K562 (cell line): ENCODE measurements around the gene MECP2. TPM values are rescaled to one million over a fixed set of nuclear protein-coding genes. Genes with fewer than 3 reads are reported as not detected.

Experiments used
- ATAC-seq: fragments of 200-7000 bp; cut with Tn5 transposase; 3 replicates; pipeline ENCODE4 v1.9.1; 2020; ENCODE audit warnings: moderate library complexity
- BruUV-seq: library from RNA; stranded (reverse); fragments of 400-500 nt; replicated peaks from 2 replicates; lab custom pipeline; 2021; lab: Mats Ljungman, UMichigan
- CTCF ChIA-PET: fragments of 300-600 bp; formaldehyde crosslinking; extraction: SDS; loops from one replicate; lab custom pipeline; 2021; ENCODE audit warnings: low intra/inter-chr PET ratio; lab: Yijun Ruan, JAX
- POLR2A ChIA-PET: fragments of 300-600, 350-650 bp; sonication (Branson Sonifier 250); formaldehyde crosslinking; extraction: SDS; loops from one replicate; lab custom pipeline; 2021; ENCODE audit warnings: antibody characterized with exemption, inconsistent platforms; lab: Yijun Ruan, JAX
- DNase-seq, 4 experiments: peaks; one replicate each; pipeline versions ENCODE4 v3.0.0 to v3.0.0-alpha.2; 2011 to 2018; ENCODE audit warnings: low spot score in 3 of 4, mixed read lengths in 3 of 4; ENCODE audit errors: extremely low read depth in 1 of 4
- FAIRE-seq: peaks from 2 replicates; lab custom pipeline; 2011; peaks lifted over from hg19 to GRCh38; lab: Jason Lieb, UNC
- H2AFZ ChIP-seq: 2 replicates; pipeline ENCODE4 v1.6.0; 2011; ENCODE audit warnings: low read depth, low read length, control low read depth, inconsistent platforms
- H3K27ac ChIP-seq: fragments of 200-600 bp; 3 replicates; pipeline ENCODE4 v1.8.0; 2011; ENCODE audit warnings: low read depth, mild to moderate bottlenecking, control low read depth, inconsistent platforms, low read length, moderate library complexity, mixed read lengths; ENCODE audit errors: extremely low read depth
- H3K27me3 ChIP-seq, 2 experiments: fragments of 300-600 bp in 1 of 2; 2 replicates in 1 of 2; 3 replicates in 1 of 2; pipeline versions ENCODE4 v1.6.0 to v1.8.0; 2011; ENCODE audit warnings: inconsistent platforms in 2 of 2, low read length in 2 of 2, mild to moderate bottlenecking in 1 of 2, mixed read lengths in 1 of 2, moderate library complexity in 1 of 2; ENCODE audit not compliant: control insufficient read depth in 2 of 2, insufficient read depth in 2 of 2
- H3K36me3 ChIP-seq: fragments of 300-600 bp; 3 replicates; pipeline ENCODE4 v1.8.0; 2011; ENCODE audit warnings: mild to moderate bottlenecking, low read length, inconsistent platforms; ENCODE audit not compliant: control insufficient read depth, insufficient read depth
- H3K4me1 ChIP-seq, 2 experiments: fragments of 200-600 bp in 1 of 2; replicated peaks in 1 of 2; 2 replicates in 1 of 2; 3 replicates in 1 of 2; pipeline versions ENCODE4 v1.5.1 to v1.8.0; 2011; ENCODE audit warnings: inconsistent platforms in 2 of 2, low read length in 2 of 2, mild to moderate bottlenecking in 1 of 2, mixed read lengths in 1 of 2, moderate library complexity in 1 of 2; ENCODE audit not compliant: control insufficient read depth in 2 of 2, insufficient read depth in 2 of 2
- H3K4me2 ChIP-seq: 2 replicates; pipeline ENCODE4 v1.6.1; 2011; ENCODE audit warnings: low read length, control low read depth, inconsistent platforms, mixed read lengths; ENCODE audit not compliant: insufficient read depth
- H3K4me3 ChIP-seq: fragments of 200-600 bp; sonication (generic), shearing (Covaris generic); 2 replicates; pipeline ENCODE4 v1.5.1; 2016; ENCODE audit warnings: control low read depth, inconsistent platforms
- H3K79me2 ChIP-seq: fragments of 200-600 bp; 3 replicates; pipeline ENCODE4 v1.8.0; 2011; ENCODE audit warnings: low read length, inconsistent platforms; ENCODE audit not compliant: control insufficient read depth, insufficient read depth
- H3K9ac ChIP-seq, 2 experiments: 2 replicates each; pipeline versions ENCODE4 v1.6.0 to v1.6.1; 2011; ENCODE audit warnings: low read depth in 2 of 2, low read length in 2 of 2, control low read depth in 1 of 2, inconsistent platforms in 1 of 2, mild to moderate bottlenecking in 1 of 2, mixed read lengths in 1 of 2; ENCODE audit not compliant: insufficient read depth in 1 of 2
- H3K9me1 ChIP-seq: one replicate; pipeline ENCODE4 v1.6.0; 2011; ENCODE audit warnings: inconsistent platforms, mild to moderate bottlenecking, low read length, moderate library complexity; ENCODE audit not compliant: control insufficient read depth, insufficient read depth
- H3K9me3 ChIP-seq: replicated peaks from 2 replicates; pipeline ENCODE4 v1.5.1; 2011; ENCODE audit warnings: low read depth, low read length, inconsistent platforms; ENCODE audit not compliant: control insufficient read depth, insufficient read depth
- H4K20me1 ChIP-seq: replicated peaks from 2 replicates; pipeline ENCODE4 v1.6.1; 2011; ENCODE audit warnings: low read length, inconsistent platforms, mixed read lengths; ENCODE audit not compliant: control insufficient read depth, insufficient read depth
- BCL6 ChIP-seq: fragments of 250-450 bp; sonication (Bioruptor Pico); IDR thresholded peaks from 2 replicates; pipeline ENCODE4 v1.4.0; 2020
- CEBPG ChIP-seq, 3 experiments: fragments of 200-800 bp in 1 of 3; sonication (Bioruptor generic) in 1 of 3; sonication (generic) in 1 of 3; formaldehyde crosslinking in 1 of 3; IDR thresholded peaks in 2 of 3; conservative IDR thresholded peaks in 1 of 3; 2 replicates each; pipeline versions ENCODE4 v1.6.1 to v1.8.0; 2016 to 2022; ENCODE audit warnings: missing compliant biosample characterization in 2 of 3, missing genetic modification characterization in 2 of 3, mild to moderate bottlenecking in 1 of 3, missing genetic modification reagents in 1 of 3
- E2F8 ChIP-seq: fragments of 450-650 bp; IDR thresholded peaks from 2 replicates; pipeline ENCODE4 v1.7.1; 2018; ENCODE audit warnings: mild to moderate bottlenecking, low read depth; ENCODE audit not compliant: partially characterized antibody
- EP300 ChIP-seq: IDR thresholded peaks from 2 replicates; pipeline ENCODE4 v1.6.1; 2012; ENCODE audit warnings: low read length, improper control_type of control experiment
- FOXP1 ChIP-seq: sonication (generic); formaldehyde crosslinking; IDR thresholded peaks from 2 replicates; pipeline ENCODE4 v1.8.0; 2022; ENCODE audit warnings: mild to moderate bottlenecking, missing genetic modification reagents
- GATA2 ChIP-seq: sonication (generic); formaldehyde crosslinking; IDR thresholded peaks from 2 replicates; pipeline ENCODE4 v1.4.0; 2020; ENCODE audit warnings: mild to moderate bottlenecking, missing genetic modification reagents
- GTF2F1 ChIP-seq: IDR thresholded peaks from 2 replicates; pipeline ENCODE4 v1.6.1; 2011; ENCODE audit warnings: low read depth, low read length, improper control_type of control experiment
- HNRNPLL ChIP-seq: fragments of 200-400 bp; formaldehyde crosslinking; IDR thresholded peaks from 2 replicates; pipeline ENCODE4 v1.6.1; 2017; ENCODE audit warnings: low read length, low read depth, mild to moderate bottlenecking; ENCODE audit not compliant: poor library complexity, severe bottlenecking
- MLLT1 ChIP-seq, 2 experiments: fragments of 450-650 bp; IDR thresholded peaks; 2 replicates each; pipeline ENCODE4 v1.6.1; 2016
- SREBF1 ChIP-seq: fragments of 150-350 bp; IDR thresholded peaks from 2 replicates; pipeline ENCODE4 v1.6.1; 2014; ENCODE audit warnings: antibody characterized with exemption, low read depth, low read length, borderline replicate concordance
- TARDBP ChIP-seq: fragments of 450-650 bp; IDR thresholded peaks from 2 replicates; pipeline ENCODE4 v1.6.1; 2016
- ZBED1 ChIP-seq: IDR thresholded peaks from 2 replicates; pipeline ENCODE4 v1.6.1; 2014
- ZBTB8A ChIP-seq: fragments of 450-650 bp; IDR thresholded peaks from 2 replicates; pipeline ENCODE4 v1.6.1; 2018; ENCODE audit warnings: mild to moderate bottlenecking, moderate library complexity; ENCODE audit not compliant: partially characterized antibody
- ZNF121 ChIP-seq: sonication (generic); formaldehyde crosslinking; conservative IDR thresholded peaks from 2 replicates; pipeline ENCODE4 v1.8.0; 2022; ENCODE audit warnings: missing genetic modification reagents
- WGBS: fragments of 100-300 bp; shearing (Covaris generic); methylation state at CpG from one replicate; pipeline ENCODE4 v1.1.6; 2016; ENCODE audit warnings: low coverage, mixed read lengths; ENCODE audit not compliant: insufficient coverage; ENCODE audit errors: missing lambda C conversion rate; 5-methylcytosine and 5-hydroxymethylcytosine counted together
- in situ Hi-C: fragments of 300-500 bp; cut with MboI; formaldehyde crosslinking; loops from 4 replicates; pipeline ENCODE4 v1.15.0; 2018; ENCODE audit warnings: inconsistent platforms, mixed read lengths
- intact Hi-C: fragments of 100-400 bp; cut with micrococcal nuclease; formaldehyde crosslinking; loops from 2 replicates; pipeline ENCODE4 v1.14.2; 2022
- polyA plus RNA-seq, 8 experiments: library from polyadenylated mRNA; depleted of rRNA in 4 of 8; stranded (reverse) in 5 of 8; unstranded in 3 of 8; fragments of >200 nt; fragmentation: Nextera tagmentation in 2 of 8; fragmentation: Illumina TruSeq in 1 of 8; extraction: Ambion mirVana in 2 of 8; extraction: Trizol in 1 of 8; gene quantifications; 2 replicates each; pipeline versions ENCODE4 v1.2.1 to v1.2.3, GENCODE V29; 2011 to 2014; ENCODE audit warnings: inconsistent platforms in 1 of 8, missing spikeins in 1 of 8
- total RNA-seq, 7 experiments: library from RNA; depleted of rRNA in 6 of 7; stranded (reverse); fragments of >200 nt in 6 of 7; fragmentation: Illumina TruSeq in 2 of 7; extraction: Trizol in 2 of 7; gene quantifications; 2 replicates each; pipeline versions ENCODE4 v1.2.1 to v1.2.3, GENCODE V29; 2011 to 2021; ENCODE audit warnings: low replicate concordance in 1 of 7
- TF ChIP-seq, protein P1 (sequence below): fragments of 150-350 bp; IDR thresholded peaks from 2 replicates; pipeline ENCODE4 v1.6.1; 2014; ENCODE audit warnings: low read depth, mild to moderate bottlenecking, low read length, borderline replicate concordance

Gene MECP2
- total and polyA plus RNA-seq, 9 of the 15 experiments (the other 6 are each of a cell fraction or from before 2014, with no cell fraction given), result 2.1 to 50.9 (median 30.5) TPM

- in situ Hi-C loops, result no loop called here
- H4K20me1 ChIP-seq, result peaks cover 1% of the 10 kb centered on the region
- peak overlapping the region; percentile 91; the same call in 1 of the 2 replicates for H3K4me2 ChIP-seq
- H3K4me1 ChIP-seq, result peaks cover 13 to 31% of the 10 kb centered on the region in 2 experiments; a peak in 4 of 5 replicates
- intact Hi-C loops, result no loop called here
- DNase-seq (no peak), FAIRE-seq (no peak), ATAC-seq (no peak)
- ChIA-PET CTCF (interaction anchor here (0.6 kb wide), 1 partner anchor 45 kb away, joined by 5 read pairs; the partner anchor contains the start of gene IRAK1), POLR2A (interaction anchor here (0.8 to 1.0 kb wide), 3 partner anchors 9 to 273 kb away, joined by 3 to 4 read pairs (median 3); no protein-coding TSS in a partner anchor)
- H3K27me3 ChIP-seq, result no peaks in the 10 kb centered on the region
- BruUV-seq, result no TSS peak
- H3K27ac ChIP-seq, result no peak overlapping the region; the same call in 2 of the 3 replicates
- no peak overlapping the region for H3K4me3 ChIP-seq
- peak overlapping the region in 1 of 2 experiments; percentile 99; a peak in 2 of 4 replicates for H3K9ac ChIP-seq
- H3K9me1 ChIP-seq, result no peaks in the 10 kb centered on the region
- H3K36me3 ChIP-seq, result peaks cover under 1% of the 10 kb centered on the region; the same call in 2 of the 3 replicates
- no peaks in the 10 kb centered on the region for H3K9me3 ChIP-seq
- H2AFZ ChIP-seq, result no peak overlapping the region
- WGBS, result 83% methylated on average over 3 of the region's 3 CpGs
- H3K79me2 ChIP-seq, result peaks cover 38% of the 10 kb centered on the region
- no peak for TF ChIP-seq MLLT1 (IDR thresholded peaks at IDR 0.05)
- no peak for TF ChIP-seq SREBF1
- TF ChIP-seq GATA2 (CRISPR knock-in tag), result no peak
- no peak for TF ChIP-seq BCL6 (CRISPR knock-in tag)
- no peak for TF ChIP-seq ZNF121 (CRISPR knock-in tag)
- TF ChIP-seq, protein P1, sequence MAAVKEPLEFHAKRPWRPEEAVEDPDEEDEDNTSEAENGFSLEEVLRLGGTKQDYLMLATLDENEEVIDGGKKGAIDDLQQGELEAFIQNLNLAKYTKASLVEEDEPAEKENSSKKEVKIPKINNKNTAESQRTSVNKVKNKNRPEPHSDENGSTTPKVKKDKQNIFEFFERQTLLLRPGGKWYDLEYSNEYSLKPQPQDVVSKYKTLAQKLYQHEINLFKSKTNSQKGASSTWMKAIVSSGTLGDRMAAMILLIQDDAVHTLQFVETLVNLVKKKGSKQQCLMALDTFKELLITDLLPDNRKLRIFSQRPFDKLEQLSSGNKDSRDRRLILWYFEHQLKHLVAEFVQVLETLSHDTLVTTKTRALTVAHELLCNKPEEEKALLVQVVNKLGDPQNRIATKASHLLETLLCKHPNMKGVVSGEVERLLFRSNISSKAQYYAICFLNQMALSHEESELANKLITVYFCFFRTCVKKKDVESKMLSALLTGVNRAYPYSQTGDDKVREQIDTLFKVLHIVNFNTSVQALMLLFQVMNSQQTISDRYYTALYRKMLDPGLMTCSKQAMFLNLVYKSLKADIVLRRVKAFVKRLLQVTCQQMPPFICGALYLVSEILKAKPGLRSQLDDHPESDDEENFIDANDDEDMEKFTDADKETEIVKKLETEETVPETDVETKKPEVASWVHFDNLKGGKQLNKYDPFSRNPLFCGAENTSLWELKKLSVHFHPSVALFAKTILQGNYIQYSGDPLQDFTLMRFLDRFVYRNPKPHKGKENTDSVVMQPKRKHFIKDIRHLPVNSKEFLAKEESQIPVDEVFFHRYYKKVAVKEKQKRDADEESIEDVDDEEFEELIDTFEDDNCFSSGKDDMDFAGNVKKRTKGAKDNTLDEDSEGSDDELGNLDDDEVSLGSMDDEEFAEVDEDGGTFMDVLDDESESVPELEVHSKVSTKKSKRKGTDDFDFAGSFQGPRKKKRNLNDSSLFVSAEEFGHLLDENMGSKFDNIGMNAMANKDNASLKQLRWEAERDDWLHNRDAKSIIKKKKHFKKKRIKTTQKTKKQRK, result no peak
- TF ChIP-seq EP300, result no peak
- TF ChIP-seq HNRNPLL, result no peak
- no peak for TF ChIP-seq ZBTB8A
- no peak for TF ChIP-seq GTF2F1
- TF ChIP-seq ZBED1, result no peak
- TF ChIP-seq E2F8, result no peak
- no peak for TF ChIP-seq TARDBP
- TF ChIP-seq CEBPG (CRISPR knock-in tag; IDR thresholded peaks at IDR 0.05), result no peak
- TF ChIP-seq CEBPG (tag; conservative IDR thresholded peaks at IDR 0.05 in 1 of 2, IDR thresholded peaks at IDR 0.05 in 1 of 2), result no peak
- TF ChIP-seq FOXP1 (CRISPR knock-in tag), result no peak
Observed at GRCh38 chrX:153974726-153975286, 122.7 kb downstream of the MECP2 start.
